Smooth muscle cell of the brain vasculature (primary cell): ENCODE results near the gene GLYATL1.

Experiments used
- DNase-seq: peaks from one replicate; pipeline ENCODE4 v3.0.0-alpha.2; 2012; ENCODE audit warnings: low read depth, low spot score

The GLYATL1 gene, protein sequence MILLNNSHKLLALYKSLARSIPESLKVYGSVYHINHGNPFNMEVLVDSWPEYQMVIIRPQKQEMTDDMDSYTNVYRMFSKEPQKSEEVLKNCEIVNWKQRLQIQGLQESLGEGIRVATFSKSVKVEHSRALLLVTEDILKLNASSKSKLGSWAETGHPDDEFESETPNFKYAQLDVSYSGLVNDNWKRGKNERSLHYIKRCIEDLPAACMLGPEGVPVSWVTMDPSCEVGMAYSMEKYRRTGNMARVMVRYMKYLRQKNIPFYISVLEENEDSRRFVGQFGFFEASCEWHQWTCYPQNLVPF

GRCh38 chr11:58939277-58939676, at the start of gene GLYATL1:
GLYATL1 (plus strand) TSS chr11:58939488; CDS start chr11:58947088, 7,600 bp downstream.
- DNase-seq: no peak

DNA sequence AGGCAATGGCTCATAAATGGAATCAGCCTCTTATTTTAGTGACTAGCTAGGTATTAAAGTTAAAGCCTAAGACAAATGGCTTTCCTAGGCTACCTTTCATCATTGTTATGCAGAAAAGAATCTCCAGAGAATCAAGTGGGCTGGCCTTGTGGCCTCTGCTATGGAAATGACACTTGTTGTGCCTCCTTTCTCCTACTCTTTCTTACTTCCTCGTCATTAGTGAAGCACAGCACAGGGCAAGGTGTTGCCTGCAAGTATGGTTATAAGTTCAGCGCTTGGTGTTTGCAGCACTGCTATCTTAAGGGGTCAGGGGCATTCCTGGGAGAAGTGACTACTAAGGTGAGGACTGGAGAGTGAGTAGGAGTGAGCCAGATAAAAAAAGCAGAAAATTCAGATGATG, 45.4 kb upstream of the GLYATL1 start:
- no peak for DNase-seq

DNA sequence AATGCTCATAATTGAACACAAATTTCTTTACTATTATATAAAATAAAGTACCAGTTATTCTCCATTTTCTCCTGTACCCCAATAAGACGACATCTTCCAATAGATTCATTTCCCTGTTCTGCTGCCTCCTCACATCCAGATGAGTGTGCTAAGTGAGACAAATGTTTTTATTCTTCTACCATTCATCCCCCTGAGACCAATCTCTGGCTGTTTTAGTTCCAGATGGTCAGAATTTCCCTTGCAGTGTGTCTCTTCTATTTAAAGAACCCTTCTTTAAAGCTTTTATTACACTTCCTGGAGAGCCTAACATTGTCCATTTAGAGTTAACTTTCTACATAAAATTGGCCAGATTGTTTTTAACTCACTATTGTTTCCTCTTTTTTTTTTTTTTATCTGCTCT, 41.2 kb upstream of the GLYATL1 start:
- no peak for DNase-seq

GRCh38 chr11:58900479-58901420, 38.5 kb upstream of the GLYATL1 start:
- peak; percentile 41 for DNase-seq

GRCh38 chr11:58902881-58903280, 36.4 kb upstream of the GLYATL1 start:
- DNase-seq: no peak

GRCh38 chr11:58905011-58905720, 34.1 kb upstream of the GLYATL1 start:
- DNase-seq: no peak

- peak; percentile 69 for DNase-seq
Observed at GRCh38 chr11:58905721-58906547, 33.4 kb upstream of the GLYATL1 start.

GRCh38 chr11:58907780-58908179, 31.5 kb upstream of the GLYATL1 start:
- DNase-seq: no peak

GRCh38 chr11:58912124-58912523, 27.2 kb upstream of the GLYATL1 start:
- DNase-seq: no peak

DNA sequence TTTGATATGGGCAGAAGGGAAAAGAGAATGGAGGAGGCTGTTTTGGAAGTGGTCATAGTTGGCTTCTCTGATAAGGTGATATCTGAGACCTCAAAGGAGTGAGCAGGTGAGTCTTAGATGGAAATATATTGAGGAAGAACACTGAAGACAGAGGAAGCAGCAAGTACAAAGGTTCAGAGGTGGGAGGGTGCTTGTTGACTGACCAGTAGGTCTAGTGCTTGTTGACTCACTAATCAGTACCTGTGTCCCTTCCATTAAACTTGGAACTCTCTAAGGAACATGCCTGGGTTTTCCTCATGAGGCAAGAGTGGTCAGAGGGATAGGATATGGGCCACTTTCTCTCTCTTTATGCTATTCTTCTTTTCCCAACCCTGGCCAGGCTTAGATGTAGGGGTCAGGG, 25.6 kb upstream of the GLYATL1 start:
- DNase-seq: no peak

DNA sequence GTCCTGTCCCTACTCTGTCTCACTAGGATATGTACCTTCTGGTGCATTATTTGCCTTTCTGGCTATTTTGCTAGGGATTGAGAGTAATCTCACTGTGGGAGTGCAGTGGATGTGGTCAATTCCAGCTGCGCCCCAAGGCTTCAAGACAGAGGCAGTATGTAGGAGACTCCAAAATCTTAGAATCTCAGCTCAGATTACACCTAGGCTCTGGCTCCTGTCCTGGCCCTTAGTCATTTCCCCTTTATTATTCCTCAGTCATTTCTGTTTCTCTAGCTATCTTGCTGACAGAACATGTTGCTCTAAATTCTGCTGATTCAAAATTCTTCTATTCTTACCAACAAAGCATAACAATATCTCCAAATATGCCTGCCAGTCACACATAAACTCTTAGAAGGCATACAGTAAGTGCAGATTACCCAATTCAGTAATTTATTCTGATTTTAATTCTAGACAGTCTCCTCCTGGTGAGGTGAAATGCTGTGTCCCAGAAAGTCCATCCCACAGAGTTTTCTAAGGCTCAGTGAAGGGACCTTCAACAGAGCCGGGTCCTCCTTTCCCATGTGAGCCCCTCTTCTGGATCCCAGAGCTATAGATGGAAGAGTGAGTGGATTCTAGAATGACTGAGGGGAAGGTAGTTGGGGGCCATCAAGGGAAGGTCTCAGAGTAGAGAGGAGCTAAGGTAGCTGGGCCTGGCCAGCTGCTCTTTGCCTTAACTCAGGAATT, 24.3 kb upstream of the GLYATL1 start:
- DNase-seq: no peak

- DNase-seq: no peak
Observed at GRCh38 chr11:58916637-58917036, 22.7 kb upstream of the GLYATL1 start.

GRCh38 chr11:58917159-58917783, 22.0 kb upstream of the GLYATL1 start:
- no peak for DNase-seq

- DNase-seq: no peak
Observed at GRCh38 chr11:58919561-58919960, 19.7 kb upstream of the GLYATL1 start.

DNA sequence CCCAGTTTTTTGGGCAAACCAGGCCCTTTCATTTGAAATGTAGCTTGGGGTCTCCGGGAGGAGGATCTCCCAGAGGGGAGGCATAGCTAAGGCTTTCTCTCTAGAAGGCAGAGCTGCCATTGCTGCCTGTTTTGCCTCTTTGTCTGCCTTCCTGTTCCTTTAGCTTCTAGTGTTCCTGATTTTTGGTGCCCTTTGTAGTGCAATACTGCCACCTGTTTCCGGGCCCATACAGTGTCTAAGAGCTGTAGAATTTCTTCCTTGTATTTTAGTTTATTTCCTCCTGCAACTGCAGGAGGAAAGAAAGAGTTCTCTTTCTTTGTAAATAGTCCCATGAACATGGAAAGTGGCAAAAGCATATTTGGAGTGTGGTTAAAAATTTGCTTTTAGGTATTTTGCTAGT, 19.3 kb upstream of the GLYATL1 start:
- no peak for DNase-seq

GRCh38 chr11:58921778-58922390, 17.4 kb upstream of the GLYATL1 start:
- no peak for DNase-seq

DNA sequence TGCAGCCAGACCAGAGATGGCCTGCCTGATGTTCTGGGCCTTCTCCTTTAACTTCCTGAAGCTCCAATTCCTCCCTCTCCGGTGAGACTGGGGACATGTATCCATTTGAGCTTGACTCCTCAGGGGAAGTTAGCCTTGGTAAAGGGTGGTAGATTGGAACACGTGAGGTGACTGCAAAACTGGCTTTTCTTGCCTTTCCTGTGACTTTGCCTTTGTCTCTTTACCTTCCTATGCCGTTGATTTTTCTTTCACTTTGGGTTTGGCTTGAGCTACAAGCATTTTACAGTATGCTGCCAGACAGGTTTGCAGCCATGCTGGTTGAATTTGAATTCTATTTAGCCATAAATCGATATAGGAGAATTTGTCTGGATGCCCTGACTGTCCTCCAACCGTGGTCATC, 16.8 kb upstream of the GLYATL1 start:
- no peak for DNase-seq

DNA sequence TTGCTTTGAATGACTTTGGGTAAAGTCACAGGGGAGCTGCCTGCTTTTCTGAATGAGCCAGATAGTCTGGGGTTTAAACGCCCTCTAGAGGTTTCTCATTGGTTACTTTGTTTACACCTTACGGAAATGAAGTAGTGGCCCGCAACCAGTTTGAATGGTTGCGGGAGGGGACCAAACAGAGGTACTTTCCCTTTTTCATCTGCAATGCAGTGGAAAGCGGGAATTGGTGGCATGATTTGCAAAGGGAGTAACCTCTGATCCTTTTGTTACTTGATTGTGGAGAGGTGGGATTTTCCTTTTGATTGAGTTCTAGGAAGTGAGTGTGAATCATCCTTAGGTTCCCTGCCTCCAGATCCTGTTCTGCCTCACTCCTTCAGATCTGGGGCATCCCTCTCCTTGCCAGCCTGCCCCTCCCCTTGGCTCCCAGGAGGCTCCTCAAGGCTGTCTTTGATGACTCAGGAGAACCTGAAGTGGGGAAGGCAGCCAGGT, 15.9 kb upstream of the GLYATL1 start:
- DNase-seq: no peak

GRCh38 chr11:58924230-58924629, 15.1 kb upstream of the GLYATL1 start:
- no peak for DNase-seq

- no peak for DNase-seq
Observed at GRCh38 chr11:58926251-58926650, 13.0 kb upstream of the GLYATL1 start.
